SK-N-SH (cell line): ENCODE data around the gene FOXP2. TPM values are rescaled to one million over a fixed set of nuclear protein-coding genes. Genes with fewer than 3 reads are reported as not detected.

Experiments
- CTCF ChIA-PET: fragments of 300-600, 350-600 bp; formaldehyde crosslinking; extraction: SDS; loops from one replicate; lab custom pipeline; 2021; lab: Yijun Ruan, JAX
- POLR2A ChIA-PET: fragments of 350-600 bp; sonication (Branson Sonifier 250); formaldehyde crosslinking; extraction: SDS; loops from one replicate; lab custom pipeline; 2020; ENCODE audit warnings: antibody characterized with exemption, inconsistent platforms; lab: Yijun Ruan, JAX
- DNase-seq: peaks from one replicate; pipeline ENCODE4 v3.0.0; 2012
- H2AFZ ChIP-seq: fragments of 200-600 bp; sonication (generic); 2 replicates; pipeline ENCODE4 v1.8.1; 2016; ENCODE audit warnings: antibody characterized with exemption, mild to moderate bottlenecking, low read depth
- H3F3A ChIP-seq: fragments of 200-600 bp; sonication (generic); replicated peaks from 2 replicates; pipeline ENCODE3; 2016; ENCODE audit warnings: antibody characterized with exemption, mild to moderate bottlenecking; ENCODE audit not compliant: insufficient read depth
- H3K27ac ChIP-seq, 2 experiments: fragments of 200-500 bp in 1 of 2; fragments of 200-600 bp in 1 of 2; sonication (Bioruptor generic) in 1 of 2; sonication (generic), shearing (Covaris generic) in 1 of 2; 2 replicates each; pipeline versions ENCODE4 v1.5.1 to v1.6.1; 2014 to 2016; ENCODE audit warnings: low read depth in 2 of 2, inconsistent platforms in 1 of 2, low read length in 1 of 2, mild to moderate bottlenecking in 1 of 2, mixed read lengths in 1 of 2
- H3K27me3 ChIP-seq: fragments of 200-600 bp; sonication (generic), shearing (Covaris generic); 2 replicates; pipeline ENCODE4 v1.6.1; 2016; ENCODE audit warnings: mixed run types; ENCODE audit not compliant: insufficient read depth
- H3K36me3 ChIP-seq, 2 experiments: fragments of 200-500 bp in 1 of 2; fragments of 200-600 bp in 1 of 2; sonication (Bioruptor generic) in 1 of 2; sonication (generic) in 1 of 2; replicated peaks in 1 of 2; 2 replicates each; pipeline versions ENCODE3 to v1.5.1; 2014 to 2016; ENCODE audit warnings: low read length in 1 of 2, mild to moderate bottlenecking in 1 of 2; ENCODE audit not compliant: insufficient read depth in 2 of 2, control insufficient read depth in 1 of 2
- H3K4me1 ChIP-seq, 2 experiments: fragments of 200-500 bp in 1 of 2; fragments of 200-600 bp in 1 of 2; sonication (Bioruptor generic) in 1 of 2; sonication (generic), shearing (Covaris generic) in 1 of 2; 2 replicates each; pipeline versions ENCODE4 v1.5.1 to v1.6.1; 2014 to 2016; ENCODE audit warnings: low read depth in 1 of 2, low read length in 1 of 2, mixed run types in 1 of 2; ENCODE audit not compliant: insufficient read depth in 2 of 2, control insufficient read depth in 1 of 2
- H3K4me2 ChIP-seq: fragments of 200-600 bp; sonication (generic), shearing (Covaris generic); 2 replicates; pipeline ENCODE4 v1.6.1; 2017; ENCODE audit warnings: mixed run types
- H3K4me3 ChIP-seq, 2 experiments: fragments of 200-500 bp in 1 of 2; fragments of 200-600 bp in 1 of 2; sonication (Bioruptor generic) in 1 of 2; sonication (generic), shearing (Covaris generic) in 1 of 2; 2 replicates each; pipeline versions ENCODE4 v1.5.1 to v1.8.1; 2014 to 2016; ENCODE audit warnings: low read depth in 2 of 2, inconsistent platforms in 1 of 2, low read length in 1 of 2, mild to moderate bottlenecking in 1 of 2, mixed read lengths in 1 of 2, moderate library complexity in 1 of 2
- H3K79me2 ChIP-seq: fragments of 200-600 bp; sonication (generic); 2 replicates; pipeline ENCODE4 v1.8.1; 2017; ENCODE audit warnings: mild to moderate bottlenecking; ENCODE audit not compliant: insufficient read depth
- H3K9ac ChIP-seq: fragments of 200-600 bp; sonication (generic); 2 replicates; pipeline ENCODE4 v1.6.1; 2017; ENCODE audit warnings: mixed run types
- H3K9me2 ChIP-seq: fragments of 200-600 bp; sonication (generic); 2 replicates; pipeline ENCODE4 v1.6.1; 2017; ENCODE audit warnings: mixed run types
- H3K9me3 ChIP-seq: fragments of 200-600 bp; sonication (generic); 2 replicates; pipeline ENCODE4 v1.6.1; 2017; ENCODE audit warnings: mixed run types, mild to moderate bottlenecking, moderate library complexity
- H4K20me1 ChIP-seq: fragments of 200-600 bp; sonication (generic); 2 replicates; pipeline ENCODE4 v1.6.1; 2017; ENCODE audit warnings: mild to moderate bottlenecking, mixed run types; ENCODE audit not compliant: insufficient read depth
- CHD2 ChIP-seq: fragments of 150-350 bp; IDR thresholded peaks from 2 replicates; pipeline ENCODE4 v1.6.1; 2018; ENCODE audit warnings: low read length; ENCODE audit not compliant: partially characterized antibody
- ELF1 ChIP-seq: IDR thresholded peaks from 2 replicates; pipeline ENCODE4 v1.4.0; 2012
- GABPA ChIP-seq: IDR thresholded peaks from 2 replicates; pipeline ENCODE4 v1.4.0; 2012; ENCODE audit warnings: low read depth, mild to moderate bottlenecking
- JUND ChIP-seq: IDR thresholded peaks from 2 replicates; pipeline ENCODE4 v1.4.0; 2012
- MAX ChIP-seq: IDR thresholded peaks from 2 replicates; pipeline ENCODE4 v1.4.0; 2012; ENCODE audit warnings: low read depth
- NFIC ChIP-seq: IDR thresholded peaks from 2 replicates; pipeline ENCODE4 v1.4.0; 2012; ENCODE audit warnings: borderline replicate concordance
- RAD21 ChIP-seq: IDR thresholded peaks from 2 replicates; pipeline ENCODE4 v1.6.1; 2012; ENCODE audit warnings: mild to moderate bottlenecking, low read length
- RCOR1 ChIP-seq: fragments of 150-350 bp; IDR thresholded peaks from 2 replicates; pipeline ENCODE4 v1.6.1; 2017; ENCODE audit warnings: antibody characterized with exemption, low read length
- RFX5 ChIP-seq: IDR thresholded peaks from 2 replicates; pipeline ENCODE4 v1.6.1; 2012; ENCODE audit warnings: mild to moderate bottlenecking, improper control_type of control experiment, low read length
- RXRA ChIP-seq: IDR thresholded peaks from 2 replicates; pipeline ENCODE4 v1.4.0; 2012; ENCODE audit warnings: low read depth, mild to moderate bottlenecking, borderline replicate concordance
- SMC3 ChIP-seq: IDR thresholded peaks from 2 replicates; pipeline ENCODE4 v1.6.1; 2012; ENCODE audit warnings: low read depth, low read length, improper control_type of control experiment
- USF1 ChIP-seq: IDR thresholded peaks from 2 replicates; pipeline ENCODE4 v1.4.0; 2012; ENCODE audit warnings: low read depth, borderline replicate concordance
- USF2 ChIP-seq: fragments of 150-350 bp; IDR thresholded peaks from 2 replicates; pipeline ENCODE4 v1.6.1; 2017; ENCODE audit warnings: antibody characterized with exemption, low read length, low read depth, borderline replicate concordance
- YY1 ChIP-seq: IDR thresholded peaks from 2 replicates; pipeline ENCODE4 v1.4.0; 2012; ENCODE audit warnings: low read depth, mild to moderate bottlenecking
- ZBTB33 ChIP-seq: IDR thresholded peaks from 2 replicates; pipeline ENCODE4 v1.4.0; 2012; ENCODE audit warnings: low read depth, borderline replicate concordance
- WGBS: methylation state at CpG from one replicate; pipeline ENCODE4 v1.1.6; 2017; ENCODE audit warnings: low lambda C conversion rate; 5-methylcytosine and 5-hydroxymethylcytosine counted together
- polyA plus RNA-seq, 3 experiments: library from polyadenylated mRNA; depleted of rRNA; stranded (reverse); fragments of >200 nt; gene quantifications; 2 replicates each; pipeline ENCODE4 v1.2.3, GENCODE V29; 2012

Gene FOXP2
- polyA plus RNA-seq, 1 of the 3 experiments (the other 2 are of a cell fraction), result not detected

GRCh38 chr7:114519240-114519639 lies 104.6 kb downstream of the FOXP2 start:
- H3K36me3 ChIP-seq, result no peaks in the 10 kb centered on the region
- POLR2A ChIA-PET, result no interaction called here

More at GRCh38 chr7:114519240-114519639, 104.6 kb downstream of the FOXP2 start:
- Histone ChIP-seq H3K9me2 (no peaks in the 10 kb centered on the region), H3F3A (no peaks in the 10 kb centered on the region), H3K79me2 (no peaks in the 10 kb centered on the region), H3K27me3 (no peaks in the 10 kb centered on the region), H3K4me2 (no peak overlapping the region), H3K9ac (no peak overlapping the region), H3K4me1 (no peaks in the 10 kb centered on the region), H4K20me1 (no peaks in the 10 kb centered on the region), H3K27ac (no peak overlapping the region), H2AFZ (no peak overlapping the region), H3K4me3 (no peak overlapping the region), H3K9me3 (no peaks in the 10 kb centered on the region)
- 0% methylated on average over 1 of the region's 1 CpG for whole genome bisulfite sequencing
- no peak for DNase-seq
- no peak for TF ChIP-seq SMC3
- no peak for TF ChIP-seq ELF1
- TF ChIP-seq RFX5, result no peak
- no peak for TF ChIP-seq YY1
- no peak for TF ChIP-seq RAD21
- TF ChIP-seq JUND, result no peak
- no peak for TF ChIP-seq USF1
- no peak for TF ChIP-seq RXRA
- TF ChIP-seq MAX, result no peak
- TF ChIP-seq RCOR1, result no peak
- no peak for TF ChIP-seq CHD2
- TF ChIP-seq USF2, result no peak
- no peak for TF ChIP-seq NFIC
- no peak for TF ChIP-seq ZBTB33
- TF ChIP-seq GABPA, result no peak
- CTCF ChIA-PET, result no interaction called here
